Mesodermal cell (in vitro differentiated cells): Measurements from ENCODE around the gene KRTAP10-4.
"Not testable (repeated sequence)": the region's sequence is repeated elsewhere in the genome, so short reads cannot be mapped to it uniquely, and the experiment has no call there.

Source experiments
- H3K27ac ChIP-seq: 2 replicates; pipeline ENCODE4 v1.7.0; 2013; ENCODE audit warnings: mild to moderate bottlenecking, low read depth, low read length, moderate library complexity; ENCODE audit not compliant: severe bottlenecking
- H3K36me3 ChIP-seq: 2 replicates; pipeline ENCODE4 v1.7.1; 2013; ENCODE audit warnings: mild to moderate bottlenecking, low read length, moderate library complexity; ENCODE audit not compliant: control insufficient read depth, insufficient read depth
- H3K4me1 ChIP-seq: one replicate; pipeline ENCODE4 v1.7.1; 2013; ENCODE audit warnings: mild to moderate bottlenecking, low read length; ENCODE audit not compliant: insufficient read depth, control insufficient read depth, poor library complexity, severe bottlenecking
- H3K4me3 ChIP-seq: 2 replicates; pipeline ENCODE4 v1.7.0; 2013; ENCODE audit warnings: low read length, control low read depth, mild to moderate bottlenecking; ENCODE audit not compliant: insufficient read depth, poor library complexity, severe bottlenecking; ENCODE audit errors: extremely low read depth
- H3K9me3 ChIP-seq: 2 replicates; pipeline ENCODE4 v1.7.1; 2013; ENCODE audit warnings: mild to moderate bottlenecking, low read length, moderate library complexity; ENCODE audit not compliant: control insufficient read depth
- WGBS, 2 experiments: methylation state at CpG; one replicate each; pipeline ENCODE4 v1.1.5; 2013; ENCODE audit warnings: missing lambda C conversion rate in 2 of 2; ENCODE audit not compliant: insufficient coverage in 2 of 2; 5-methylcytosine and 5-hydroxymethylcytosine counted together

The KRTAP10-4 gene

DNA sequence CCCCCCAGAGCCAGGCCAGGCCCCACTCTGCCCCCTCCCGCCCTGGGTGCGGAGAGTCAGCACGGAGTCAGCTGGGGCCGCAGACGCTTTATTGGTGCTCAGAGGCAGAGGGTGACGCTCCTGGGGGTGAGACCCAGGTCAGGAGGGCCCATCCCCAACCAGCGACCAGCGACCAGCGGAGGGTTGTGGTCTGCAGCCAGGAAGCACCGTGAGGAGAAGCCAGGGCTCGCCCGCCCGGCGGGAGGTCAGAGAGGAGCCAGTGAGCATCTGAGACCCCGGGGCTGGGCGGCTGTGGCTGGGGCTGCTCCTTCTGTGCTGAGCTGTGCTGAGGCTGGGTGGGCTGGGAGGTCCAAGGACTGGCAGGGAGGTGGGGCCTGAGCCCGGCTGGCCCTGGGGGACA lies 23.2 kb upstream of the KRTAP10-4 start:
- not testable (repeated sequence) for H3K4me1 ChIP-seq, H3K27ac ChIP-seq, H3K9me3 ChIP-seq, H3K36me3 ChIP-seq, H3K4me3 ChIP-seq
- WGBS, 2 experiments: 76 to 77% methylated on average over 4 to 9 of the region's 17 CpGs

DNA sequence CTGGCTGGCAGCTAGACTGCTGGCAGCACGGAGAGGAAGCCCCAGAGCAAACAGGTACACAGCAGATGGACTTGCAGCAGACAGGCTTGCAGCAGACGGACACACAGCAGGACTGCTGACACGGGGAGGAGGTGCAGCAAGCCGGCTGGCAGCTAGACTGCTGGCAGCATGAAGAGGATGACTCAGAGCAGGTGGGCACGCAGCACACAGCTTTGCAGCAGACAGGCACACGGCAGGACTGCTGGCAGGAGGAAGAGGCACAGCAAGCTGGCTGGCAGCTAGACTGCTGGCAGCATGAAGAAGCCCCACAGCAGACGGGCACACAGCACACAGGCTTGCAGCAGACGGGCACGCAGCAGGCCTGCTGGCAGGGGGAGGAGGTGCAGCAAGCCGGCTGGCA lies 22.7 kb upstream of the KRTAP10-4 start:
- H3K4me1 ChIP-seq: peaks cover 9% of the 10 kb centered on the region
- WGBS, 2 experiments: 81 to 82% methylated on average over 9 to 10 of the region's 10 CpGs
- H3K9me3 ChIP-seq: peaks cover 7% of the 10 kb centered on the region
- no peak overlapping the region for H3K27ac ChIP-seq
- H3K4me3 ChIP-seq: no peak overlapping the region
- no peaks in the 10 kb centered on the region for H3K36me3 ChIP-seq

DNA sequence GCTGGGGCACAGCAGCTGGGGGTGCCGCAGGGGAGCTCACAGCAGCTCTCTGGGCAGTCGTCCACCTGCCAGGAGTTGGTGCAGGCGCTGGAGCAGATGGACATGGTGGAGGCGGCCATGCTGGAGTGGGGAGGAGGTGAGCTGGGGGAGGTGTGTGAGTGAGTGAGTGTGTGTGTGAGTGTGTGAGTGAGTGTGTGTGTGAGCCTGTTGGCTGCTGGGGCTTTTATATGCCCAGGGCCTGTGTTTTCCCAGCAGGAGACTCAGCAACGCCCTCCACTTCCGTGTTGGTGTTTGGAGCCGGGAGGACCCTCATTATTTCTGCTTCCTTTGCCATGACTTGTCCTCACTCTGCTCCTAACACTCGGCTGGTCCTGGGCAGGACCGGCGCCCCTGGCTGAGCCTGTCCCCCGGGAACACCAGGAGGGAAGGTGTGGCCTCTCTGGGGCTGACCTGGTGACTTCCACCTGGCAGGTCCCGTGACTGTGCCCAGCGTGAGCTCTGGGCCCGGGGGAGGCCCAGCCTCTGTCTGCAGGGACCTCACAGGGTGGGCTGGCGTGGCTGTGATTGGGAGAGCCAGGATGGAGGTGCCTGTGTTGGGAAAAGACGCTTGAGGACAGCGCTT lies 22.1 kb upstream of the KRTAP10-4 start, which contains the start of gene KRTAP10-2:
Gene KRTAP10-2, minus strand, starts transcription at position 166 of the 622 bp plus-strand sequence. Its CDS starts 47 bp downstream, at position 119.
- 82 to 90% methylated on average over 16 to 17 of the region's 17 CpGs for WGBS, 2 experiments
- H3K9me3 ChIP-seq: peaks cover 7% of the 10 kb centered on the region
- peaks cover 9% of the 10 kb centered on the region for H3K4me1 ChIP-seq
- H3K4me3 ChIP-seq: no peak within 1 kb of the TSS
- no peaks in the 10 kb centered on the region for H3K36me3 ChIP-seq
- H3K27ac ChIP-seq: no peak within 1 kb of the TSS

DNA sequence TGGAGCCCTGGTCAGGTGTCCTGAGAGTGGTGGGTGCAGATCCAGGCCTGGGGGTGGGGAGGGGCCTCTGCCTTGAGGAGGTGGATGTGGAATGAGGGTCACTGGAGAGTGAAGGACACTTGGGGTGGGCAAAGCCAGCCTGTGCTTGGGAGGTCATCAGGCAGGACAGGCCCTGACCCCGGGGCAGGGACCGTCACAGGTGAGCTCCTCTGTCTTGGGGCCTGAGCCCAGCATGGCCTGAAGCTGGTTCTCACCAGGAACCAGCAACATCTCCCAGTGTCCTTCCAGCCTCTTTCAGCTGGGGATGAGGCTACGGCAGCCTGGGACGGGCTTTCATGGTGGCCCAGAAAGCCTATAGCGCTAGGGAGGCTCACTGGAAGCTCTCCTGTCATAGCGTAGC lies 21.4 kb upstream of the KRTAP10-4 start:
- 79 to 99% methylated on average over 5 to 6 of the region's 6 CpGs for WGBS, 2 experiments

DNA sequence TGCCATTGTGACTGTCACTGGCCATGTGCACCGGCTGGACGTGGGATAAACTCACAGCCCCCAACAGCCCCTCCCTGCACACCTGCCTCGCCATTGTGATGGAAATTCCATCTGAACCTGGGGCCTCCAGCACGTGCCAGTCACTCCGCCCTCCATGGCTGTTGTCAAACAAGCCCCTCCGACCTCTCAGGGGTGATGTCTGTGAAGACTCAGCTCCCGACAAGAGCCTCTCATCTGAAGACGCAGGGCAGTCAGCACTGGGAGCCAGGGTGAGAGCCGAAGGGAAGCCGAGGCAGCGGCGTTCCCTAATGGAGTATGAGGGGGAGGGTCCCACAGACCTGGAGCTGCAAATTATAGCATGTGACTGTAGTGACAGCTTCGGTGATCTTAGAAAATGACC lies 20.8 kb upstream of the KRTAP10-4 start:
- H3K4me1 ChIP-seq: peaks cover 15% of the 10 kb centered on the region
- no peaks in the 10 kb centered on the region for H3K36me3 ChIP-seq
- H3K9me3 ChIP-seq: peaks cover 7% of the 10 kb centered on the region
- 78 to 81% methylated on average over 13 of the region's 13 CpGs for WGBS, 2 experiments
- H3K4me3 ChIP-seq: no peak overlapping the region
- no peak overlapping the region for H3K27ac ChIP-seq

More for the DNA sequence above, 21.4 kb upstream of the KRTAP10-4 start:
- Histone ChIP-seq H3K4me3 (no peak overlapping the region), H3K4me1 (peaks cover 13% of the 10 kb centered on the region), H3K9me3 (peaks cover 7% of the 10 kb centered on the region), H3K36me3 (no peaks in the 10 kb centered on the region), H3K27ac (no peak overlapping the region)

DNA sequence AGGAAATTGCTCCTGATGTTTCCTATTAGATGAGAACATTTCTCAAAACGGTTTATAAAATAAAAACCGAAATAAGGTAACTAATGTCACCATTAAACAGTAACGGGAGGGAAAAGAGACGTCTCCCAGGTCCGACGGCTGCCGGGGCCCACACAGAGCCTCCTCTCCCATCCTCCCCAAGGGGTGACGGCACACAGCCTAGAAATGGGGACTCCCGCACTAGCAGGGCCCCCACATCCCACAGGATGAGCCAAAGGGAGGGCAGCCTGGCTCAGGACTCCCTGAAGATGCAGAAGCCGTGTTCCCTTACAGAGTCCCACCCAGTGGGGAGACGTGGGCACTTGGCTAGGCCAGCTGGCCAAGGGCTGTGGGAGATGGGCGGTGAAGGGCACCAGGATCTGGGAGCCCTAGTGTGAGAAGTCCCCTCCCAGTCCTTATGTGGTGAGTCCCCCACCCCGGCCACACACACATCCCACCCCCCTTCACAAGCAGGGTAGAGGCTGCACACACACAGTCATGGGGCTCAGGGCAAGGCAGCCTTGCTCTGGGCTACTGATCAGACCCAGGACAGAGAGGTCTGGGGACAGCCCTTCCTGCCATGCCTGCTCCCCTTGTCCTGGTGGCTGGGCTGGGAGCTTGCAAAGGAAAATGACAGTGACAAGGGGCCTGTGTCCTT lies 18.2 kb upstream of the KRTAP10-4 start:
- 96 to 100% methylated on average over 2 to 4 of the region's 13 CpGs for WGBS, 2 experiments
- Histone ChIP-seq H3K36me3 (no peaks in the 10 kb centered on the region), H3K9me3 (peaks cover 3% of the 10 kb centered on the region), H3K4me1 (peaks cover 7% of the 10 kb centered on the region), H3K27ac (no peak overlapping the region), H3K4me3 (no peak overlapping the region)

DNA sequence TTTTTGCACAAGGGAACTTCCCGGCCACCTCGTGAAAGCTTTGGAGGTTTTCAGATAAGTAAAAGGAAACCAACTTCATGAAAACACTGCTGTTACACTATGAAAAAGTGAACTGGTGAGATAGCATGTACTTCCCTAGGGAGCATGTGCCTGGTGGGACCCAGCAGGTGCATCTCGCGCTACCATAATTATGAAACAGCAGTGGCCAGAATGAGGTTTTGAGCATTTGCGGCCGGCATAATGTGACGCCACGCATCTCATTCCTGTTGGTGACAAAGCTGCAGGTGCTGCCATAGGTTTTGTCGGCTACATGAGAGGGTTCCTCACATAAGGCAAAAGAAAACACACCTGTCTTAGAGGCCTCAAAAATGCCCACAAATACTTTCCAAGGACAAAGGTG lies 16.6 kb upstream of the KRTAP10-4 start:
- Histone ChIP-seq H3K9me3 (peaks cover 3% of the 10 kb centered on the region), H3K36me3 (no peaks in the 10 kb centered on the region), H3K4me3 (no peak overlapping the region), H3K27ac (no peak overlapping the region), H3K4me1 (peaks cover 7% of the 10 kb centered on the region)
- WGBS, 2 experiments: 85 to 95% methylated on average over 8 to 9 of the region's 9 CpGs

DNA sequence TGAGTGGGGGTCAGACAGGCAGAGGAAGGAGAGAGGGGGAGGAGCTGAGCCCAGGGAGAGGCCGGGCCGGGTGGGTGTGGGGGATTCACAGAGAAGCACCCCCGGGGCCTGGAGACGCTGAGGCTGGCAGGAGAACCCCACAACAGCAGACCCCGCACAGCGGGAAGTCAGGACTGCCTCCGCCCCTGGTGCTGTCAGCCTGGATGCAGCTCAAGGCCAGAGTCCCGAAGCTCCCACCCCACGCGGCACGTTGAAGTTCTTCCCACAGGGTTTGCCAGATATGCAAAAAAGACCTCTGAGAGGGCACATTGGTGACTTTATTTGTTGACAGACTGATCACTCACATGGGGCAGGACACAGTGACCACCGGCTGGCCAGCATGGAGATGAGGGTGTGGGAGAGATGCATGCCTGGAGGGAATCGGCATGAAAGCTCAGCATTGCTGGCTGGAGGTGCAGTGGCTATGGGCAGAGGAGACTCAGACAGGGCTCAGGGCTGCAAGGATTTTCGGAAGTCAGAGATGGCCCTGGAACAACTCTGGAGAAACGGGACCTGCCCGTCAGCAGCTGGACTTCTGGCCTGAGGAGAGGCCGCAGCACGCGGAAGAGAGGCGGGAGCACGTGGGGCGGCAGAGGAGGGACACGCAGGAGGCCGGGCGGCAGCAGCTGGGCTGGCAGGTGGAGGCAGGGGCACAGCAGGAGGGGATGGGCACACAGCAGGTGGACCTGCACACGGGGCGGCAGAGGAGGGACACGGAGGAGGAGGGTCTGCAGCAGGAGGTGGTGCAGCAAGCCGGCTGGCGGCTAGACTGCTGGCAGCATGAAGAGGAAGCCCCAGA lies 15.8 kb upstream of the KRTAP10-4 start:
- H3K36me3 ChIP-seq: no peaks in the 10 kb centered on the region
- H3K4me1 ChIP-seq: peaks cover 7% of the 10 kb centered on the region
- no peak overlapping the region for H3K27ac ChIP-seq
- WGBS, 2 experiments: 70 to 75% methylated on average over 25 to 30 of the region's 30 CpGs
- H3K4me3 ChIP-seq: no peak overlapping the region
- H3K9me3 ChIP-seq: peaks cover 3% of the 10 kb centered on the region

DNA sequence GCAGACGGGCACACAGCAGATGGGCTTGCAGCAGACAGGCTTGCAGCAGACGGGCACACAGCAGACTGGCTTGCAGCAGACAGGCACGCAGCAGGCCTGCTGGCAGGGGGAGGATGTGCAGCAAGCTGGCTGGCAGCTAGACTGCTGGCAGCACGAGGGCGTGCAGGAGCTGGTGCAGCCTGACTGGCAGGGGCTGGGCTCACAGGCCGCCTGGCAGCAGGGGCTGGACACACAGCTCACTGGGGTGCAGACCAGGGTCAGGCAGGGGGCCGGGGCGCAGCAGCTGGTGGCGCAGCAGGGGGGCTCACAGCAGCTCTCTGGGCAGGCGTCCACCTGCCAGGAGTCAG lies 15.2 kb upstream of the KRTAP10-4 start:
- H3K4me3 ChIP-seq, H3K27ac ChIP-seq, H3K36me3 ChIP-seq, H3K4me1 ChIP-seq, H3K9me3 ChIP-seq: not testable (repeated sequence)
- WGBS, 2 experiments: 85 to 100% methylated on average over 1 to 4 of the region's 10 CpGs

DNA sequence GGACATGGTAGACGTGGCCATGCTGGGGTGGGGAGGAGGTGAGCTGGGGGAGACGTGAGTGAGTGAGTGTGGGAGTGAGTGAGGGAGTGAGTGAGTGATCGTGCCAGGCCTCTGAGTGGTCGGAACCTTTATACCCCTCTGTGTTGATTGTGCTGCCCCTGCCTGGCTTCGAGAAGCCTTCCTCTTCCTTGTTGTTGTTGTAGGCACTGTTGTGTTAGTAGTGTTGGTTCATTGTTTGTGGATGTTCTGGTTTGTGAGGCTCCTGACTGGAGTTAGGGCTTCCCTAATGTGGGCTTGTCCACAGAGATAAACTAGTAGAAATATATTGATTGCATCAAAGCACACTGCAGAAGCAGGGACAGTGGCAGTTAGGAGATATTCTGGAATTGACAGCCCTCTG lies 14.8 kb upstream of the KRTAP10-4 start, which contains the start of gene KRTAP10-3:
Gene KRTAP10-3, minus strand, starts transcription at position 101 of the 400 bp plus-strand sequence. Its CDS starts 80 bp downstream, at position 21.
- peaks cover 3% of the 10 kb centered on the region for H3K9me3 ChIP-seq
- no peak within 1 kb of the TSS for H3K4me3 ChIP-seq
- no peaks in the 10 kb centered on the region for H3K36me3 ChIP-seq
- H3K4me1 ChIP-seq: peaks cover 7% of the 10 kb centered on the region
- no peak within 1 kb of the TSS for H3K27ac ChIP-seq
- WGBS, 2 experiments: 84 to 87% methylated on average over 4 to 5 of the region's 5 CpGs
